ENCODE data around the gene LRRK1. TPM values are rescaled to one million over a fixed set of nuclear protein-coding genes. Genes with fewer than 3 reads are reported as not detected.

The LRRK1 gene
- total RNA-seq, 1 experiment from 2014 or later, result 7.0 TPM

DNA sequence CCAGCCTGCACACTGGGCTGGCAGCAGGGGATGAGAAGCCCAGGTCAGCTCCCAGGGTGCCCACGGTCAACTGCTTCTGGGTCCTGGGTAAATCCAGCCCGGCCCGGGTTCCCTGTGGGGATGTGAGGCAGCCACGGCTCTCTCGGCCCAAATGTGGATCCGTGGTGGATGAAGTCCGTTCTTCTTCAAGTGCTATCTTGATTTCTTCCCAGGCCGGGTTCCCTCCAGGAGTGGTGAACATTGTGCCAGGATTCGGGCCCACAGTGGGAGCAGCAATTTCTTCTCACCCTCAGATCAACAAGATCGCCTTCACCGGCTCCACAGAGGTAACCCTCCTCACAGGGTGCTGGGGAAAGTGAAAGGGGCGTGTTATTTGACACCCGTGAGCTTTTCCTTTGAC, 23.4 kb upstream of the LRRK1 start:
- H3K4me1 ChIP-seq (ENCODE audit: insufficient read depth, low read length), result no peaks in the 10 kb centered on the region
- peaks cover 94% of the 10 kb centered on the region for H3F3A ChIP-seq (ENCODE audit: low read length, unreplicated experiment)
- no peak overlapping the region for H3K9ac ChIP-seq (ENCODE audit: low read length)
- ChIA-PET CTCF (no interaction called here), POLR2A (ENCODE audit: unreplicated experiment) (no interaction called here)
- H2AFZ ChIP-seq (ENCODE audit: low read length), result no peak overlapping the region
- no peak for TF ChIP-seq EZH2phosphoT487 (IDR thresholded peaks at IDR 0.05; ENCODE audit: borderline replicate concordance, low read length)
- TF ChIP-seq, protein P1, sequence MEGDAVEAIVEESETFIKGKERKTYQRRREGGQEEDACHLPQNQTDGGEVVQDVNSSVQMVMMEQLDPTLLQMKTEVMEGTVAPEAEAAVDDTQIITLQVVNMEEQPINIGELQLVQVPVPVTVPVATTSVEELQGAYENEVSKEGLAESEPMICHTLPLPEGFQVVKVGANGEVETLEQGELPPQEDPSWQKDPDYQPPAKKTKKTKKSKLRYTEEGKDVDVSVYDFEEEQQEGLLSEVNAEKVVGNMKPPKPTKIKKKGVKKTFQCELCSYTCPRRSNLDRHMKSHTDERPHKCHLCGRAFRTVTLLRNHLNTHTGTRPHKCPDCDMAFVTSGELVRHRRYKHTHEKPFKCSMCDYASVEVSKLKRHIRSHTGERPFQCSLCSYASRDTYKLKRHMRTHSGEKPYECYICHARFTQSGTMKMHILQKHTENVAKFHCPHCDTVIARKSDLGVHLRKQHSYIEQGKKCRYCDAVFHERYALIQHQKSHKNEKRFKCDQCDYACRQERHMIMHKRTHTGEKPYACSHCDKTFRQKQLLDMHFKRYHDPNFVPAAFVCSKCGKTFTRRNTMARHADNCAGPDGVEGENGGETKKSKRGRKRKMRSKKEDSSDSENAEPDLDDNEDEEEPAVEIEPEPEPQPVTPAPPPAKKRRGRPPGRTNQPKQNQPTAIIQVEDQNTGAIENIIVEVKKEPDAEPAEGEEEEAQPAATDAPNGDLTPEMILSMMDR (conservative IDR thresholded peaks at IDR 0.05; ENCODE audit: low read depth, low read length), result no peak
- TF ChIP-seq EZH2 (IDR thresholded peaks at IDR 0.05; ENCODE audit: low read length, unreplicated experiment), result no peak
- H3K27ac ChIP-seq (ENCODE audit: low read length), result no peak overlapping the region
- H3K36me3 ChIP-seq (ENCODE audit: low read depth, low read length), result peaks cover 97% of the 10 kb centered on the region
- ATAC-seq (no peak), DNase-seq (no peak)
- H3K9me2 ChIP-seq (replicated peaks; ENCODE audit: low read length), result no peaks in the 10 kb centered on the region
- no peaks in the 10 kb centered on the region for H3K9me3 ChIP-seq (ENCODE audit: low read length)
- H3K4me2 ChIP-seq (ENCODE audit: low read length), result no peak overlapping the region
- no peaks in the 10 kb centered on the region for H3K27me3 ChIP-seq (ENCODE audit: low read length)
- H3K4me3 ChIP-seq (ENCODE audit: low read length), result no peak overlapping the region
- BruUV-seq (replicated peaks), result no TSS peak
- intact Hi-C loops (cut with micrococcal nuclease), result no loop called here
- H4K20me1 ChIP-seq (ENCODE audit: low read length), result peaks cover 58% of the 10 kb centered on the region
- H3K79me2 ChIP-seq (ENCODE audit: low read length), result peaks cover 25% of the 10 kb centered on the region

DNA sequence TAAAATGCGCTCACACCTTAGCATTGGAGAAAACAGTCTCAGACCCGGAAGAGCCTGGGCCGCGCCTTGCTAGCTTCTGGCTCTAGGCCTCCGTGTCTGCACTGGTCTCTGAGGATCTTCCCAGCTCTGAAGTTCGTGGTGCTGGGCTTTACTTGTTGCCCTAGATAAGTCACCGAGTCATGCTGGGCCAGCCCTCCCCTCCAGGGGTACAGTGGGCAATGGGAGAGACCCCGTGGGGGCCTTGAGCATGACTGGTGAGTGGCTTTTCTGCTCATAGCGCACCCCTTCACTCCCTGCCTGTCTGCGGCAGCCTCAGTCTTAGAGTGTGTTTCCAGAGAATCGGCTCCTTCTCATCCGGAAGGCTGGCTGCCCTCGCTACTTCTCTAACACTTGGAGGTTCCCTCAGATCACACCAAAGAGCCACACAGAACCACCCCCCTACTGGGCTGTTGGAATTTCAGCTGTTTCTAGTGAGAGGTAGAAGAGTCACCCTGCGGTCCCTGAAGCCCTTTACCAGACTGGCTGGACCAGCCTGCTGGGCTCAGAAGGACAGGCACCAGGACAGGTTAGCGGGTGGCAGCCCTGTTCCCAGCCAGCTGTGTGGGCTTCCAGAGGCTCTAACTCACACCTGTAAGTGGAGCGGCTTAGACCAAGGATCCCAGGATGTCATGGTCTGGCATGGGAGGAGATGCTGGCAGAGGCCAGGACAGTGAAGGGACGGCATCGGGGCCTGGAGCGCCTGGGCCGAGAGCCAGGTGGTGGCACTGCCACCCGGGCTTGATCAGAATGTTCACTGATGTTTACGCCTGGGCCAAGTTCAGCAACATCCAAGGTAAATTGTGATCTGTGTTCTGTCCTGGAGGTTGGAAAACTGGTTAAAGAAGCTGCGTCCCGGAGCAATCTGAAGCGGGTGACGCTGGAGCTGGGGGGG, 21.7 kb upstream of the LRRK1 start:
- no peak for DNase-seq
- Histone ChIP-seq H3K4me1 (ENCODE audit: insufficient read depth, low read length) (no peaks in the 10 kb centered on the region; the same call in 1 of the 2 replicates), H3K4me2 (ENCODE audit: low read length) (no peak overlapping the region), H2AFZ (ENCODE audit: low read length) (no peak overlapping the region), H3F3A (ENCODE audit: low read length, unreplicated experiment) (peaks cover 90% of the 10 kb centered on the region), H3K27me3 (ENCODE audit: low read length) (no peaks in the 10 kb centered on the region), H3K36me3 (ENCODE audit: low read depth, low read length) (peaks cover 97% of the 10 kb centered on the region), H3K4me3 (ENCODE audit: low read length) (no peak overlapping the region), H3K79me2 (ENCODE audit: low read length) (peaks cover 8% of the 10 kb centered on the region; the same call in 1 of the 2 replicates), H3K9ac (ENCODE audit: low read length) (no peak overlapping the region), H3K27ac (ENCODE audit: low read length) (peak overlapping the region; percentile 19; the same call in 1 of the 2 replicates), H4K20me1 (ENCODE audit: low read length) (peaks cover 44% of the 10 kb centered on the region), H3K9me2 (replicated peaks; ENCODE audit: low read length) (no peaks in the 10 kb centered on the region), H3K9me3 (ENCODE audit: low read length) (no peaks in the 10 kb centered on the region)
- ChIA-PET CTCF (no interaction called here), POLR2A (ENCODE audit: unreplicated experiment) (no interaction called here)
- ATAC-seq, result no peak
- intact Hi-C loops (cut with micrococcal nuclease), result no loop called here
- no TSS peak for BruUV-seq (replicated peaks)
- TF ChIP-seq, protein P1 (conservative IDR thresholded peaks at IDR 0.05; ENCODE audit: low read depth, low read length), result no peak

DNA sequence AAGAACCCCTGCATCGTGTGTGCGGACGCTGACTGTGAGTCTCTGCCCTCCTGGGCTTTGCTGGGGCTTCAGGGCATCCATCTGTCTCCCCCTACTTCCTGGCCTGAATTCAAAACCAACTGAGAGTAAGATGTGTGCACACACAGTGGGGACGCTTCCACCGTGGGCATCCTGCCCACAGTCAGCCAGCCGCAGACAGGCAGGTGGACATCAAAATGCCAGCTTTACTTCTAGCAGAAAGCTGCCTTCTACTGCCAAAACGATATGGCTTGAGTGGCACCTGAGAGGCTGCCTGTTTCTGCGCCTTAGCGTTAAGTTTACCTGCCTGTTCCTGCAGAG, 21.0 kb upstream of the LRRK1 start:
- no peak overlapping the region for H3K9ac ChIP-seq (ENCODE audit: low read length)
- no peak for ATAC-seq

More for the DNA sequence above, 21.0 kb upstream of the LRRK1 start:
- ChIA-PET POLR2A (ENCODE audit: unreplicated experiment) (no interaction called here), CTCF (no interaction called here)
- Histone ChIP-seq H3K4me3 (ENCODE audit: low read length) (no peak overlapping the region), H3K79me2 (ENCODE audit: low read length) (peaks cover 4% of the 10 kb centered on the region; the same call in 1 of the 2 replicates), H3K4me1 (ENCODE audit: insufficient read depth, low read length) (no peaks in the 10 kb centered on the region; the same call in 1 of the 2 replicates), H3K27ac (ENCODE audit: low read length) (peak overlapping the region; percentile 5; the same call in 1 of the 2 replicates), H3K9me2 (replicated peaks; ENCODE audit: low read length) (no peaks in the 10 kb centered on the region), H2AFZ (ENCODE audit: low read length) (no peak overlapping the region), H3F3A (ENCODE audit: low read length, unreplicated experiment) (peaks cover 88% of the 10 kb centered on the region), H3K36me3 (ENCODE audit: low read depth, low read length) (peaks cover 96% of the 10 kb centered on the region), H3K27me3 (ENCODE audit: low read length) (no peaks in the 10 kb centered on the region), H3K9me3 (ENCODE audit: low read length) (no peaks in the 10 kb centered on the region), H4K20me1 (ENCODE audit: low read length) (peaks cover 38% of the 10 kb centered on the region; the same call in 1 of the 2 replicates), H3K4me2 (ENCODE audit: low read length) (no peak overlapping the region)
- intact Hi-C loops (cut with micrococcal nuclease), result no loop called here
- no peak for DNase-seq
- no TSS peak for BruUV-seq (replicated peaks)
- TF ChIP-seq, protein P1 (conservative IDR thresholded peaks at IDR 0.05; ENCODE audit: low read depth, low read length), result no peak
- TF ChIP-seq EZH2 (IDR thresholded peaks at IDR 0.05; ENCODE audit: low read length, unreplicated experiment) (no peak), EZH2phosphoT487 (IDR thresholded peaks at IDR 0.05; ENCODE audit: borderline replicate concordance, low read length) (no peak)
